Ovary (tissue), 3 donors: ENCODE data around the gene KIF9.

Source experiments
- EP300 ChIP-seq: sonication (generic); formaldehyde crosslinking; IDR thresholded peaks from one replicate; pipeline ENCODE4 v1.6.1; 2017; ENCODE audit warnings: antibody characterized with exemption
- POLR2A ChIP-seq: fragments of 450-650 bp; IDR thresholded peaks from one replicate; pipeline ENCODE4 v1.6.1; 2017; ENCODE audit warnings: antibody characterized with exemption, mild to moderate bottlenecking, moderate library complexity
- TF ChIP-seq, protein P1 (sequence below), 3 donors: fragments of 450-650 bp in 2 of 3; fragments of 200-600 bp in 1 of 3; IDR thresholded peaks; one replicate each; pipeline versions ENCODE4 v1.5.1 to v1.8.0; 2016 to 2022; ENCODE audit warnings: antibody characterized with exemption in 3 of 3, mild to moderate bottlenecking in 1 of 3
- donor health status: DM: no; HTN: no; CAD: no.

GRCh38 chr3:47244531-47245100 is 38.0 kb downstream of the KIF9 start:
- no peak for TF ChIP-seq EP300
- TF ChIP-seq, protein P1, sequence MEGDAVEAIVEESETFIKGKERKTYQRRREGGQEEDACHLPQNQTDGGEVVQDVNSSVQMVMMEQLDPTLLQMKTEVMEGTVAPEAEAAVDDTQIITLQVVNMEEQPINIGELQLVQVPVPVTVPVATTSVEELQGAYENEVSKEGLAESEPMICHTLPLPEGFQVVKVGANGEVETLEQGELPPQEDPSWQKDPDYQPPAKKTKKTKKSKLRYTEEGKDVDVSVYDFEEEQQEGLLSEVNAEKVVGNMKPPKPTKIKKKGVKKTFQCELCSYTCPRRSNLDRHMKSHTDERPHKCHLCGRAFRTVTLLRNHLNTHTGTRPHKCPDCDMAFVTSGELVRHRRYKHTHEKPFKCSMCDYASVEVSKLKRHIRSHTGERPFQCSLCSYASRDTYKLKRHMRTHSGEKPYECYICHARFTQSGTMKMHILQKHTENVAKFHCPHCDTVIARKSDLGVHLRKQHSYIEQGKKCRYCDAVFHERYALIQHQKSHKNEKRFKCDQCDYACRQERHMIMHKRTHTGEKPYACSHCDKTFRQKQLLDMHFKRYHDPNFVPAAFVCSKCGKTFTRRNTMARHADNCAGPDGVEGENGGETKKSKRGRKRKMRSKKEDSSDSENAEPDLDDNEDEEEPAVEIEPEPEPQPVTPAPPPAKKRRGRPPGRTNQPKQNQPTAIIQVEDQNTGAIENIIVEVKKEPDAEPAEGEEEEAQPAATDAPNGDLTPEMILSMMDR (IDR thresholded peaks at IDR 0.05), result no peak
- TF ChIP-seq POLR2A, result no peak
